HEK293 (cell line): ENCODE results near the gene TANC1.

Source experiments
- CTCF ChIA-PET: fragments of 350-600 bp; formaldehyde crosslinking; extraction: SDS; loops from one replicate; lab custom pipeline; 2021; ENCODE audit warnings: antibody characterized with exemption; lab: Yijun Ruan, JAX
- POLR2A ChIA-PET: fragments of 300-600 bp; formaldehyde crosslinking; extraction: SDS; loops from one replicate; lab custom pipeline; 2020; ENCODE audit warnings: antibody characterized with exemption, inconsistent platforms; lab: Yijun Ruan, JAX
- H3K27ac ChIP-seq: fragments of 200-500 bp; sonication (Bioruptor generic); 2 replicates; pipeline ENCODE4 v1.5.1; 2014; ENCODE audit warnings: low read depth, low read length, control low read depth, inconsistent platforms; ENCODE audit errors: extremely low read depth
- H3K36me3 ChIP-seq, 2 experiments: fragments of 200-500 bp in 1 of 2; sonication (Bioruptor generic) in 1 of 2; 1 replicate in 1 of 2; 2 replicates in 1 of 2; pipeline ENCODE4 v1.5.1; 2014 to 2017; ENCODE audit warnings: inconsistent platforms in 2 of 2, low read length in 2 of 2; ENCODE audit not compliant: control insufficient read depth in 2 of 2, insufficient read depth in 1 of 2
- H3K4me1 ChIP-seq: fragments of 200-500 bp; sonication (Bioruptor generic); 2 replicates; pipeline ENCODE4 v1.5.1; 2014; ENCODE audit warnings: mild to moderate bottlenecking, low read length, inconsistent platforms; ENCODE audit not compliant: control insufficient read depth, insufficient read depth
- H3K4me3 ChIP-seq: 2 replicates; pipeline ENCODE4 v1.5.1; 2011; ENCODE audit warnings: low read depth, mild to moderate bottlenecking, control low read depth, low read length, moderate library complexity
- H3K9me3 ChIP-seq: fragments of 200-500 bp; sonication (Bioruptor generic); 2 replicates; pipeline ENCODE4 v1.5.1; 2014; ENCODE audit warnings: low read depth, low read length, inconsistent platforms; ENCODE audit not compliant: control insufficient read depth, insufficient read depth
- GLIS2 ChIP-seq: fragments of 450-650 bp; formaldehyde crosslinking; IDR thresholded peaks from 2 replicates; pipeline ENCODE4 v1.5.1; 2016; ENCODE audit warnings: missing biosample characterization, missing genetic modification characterization
- HIC1 ChIP-seq: fragments of 450-650 bp; formaldehyde crosslinking; IDR thresholded peaks from 2 replicates; pipeline ENCODE4 v1.5.1; 2016; ENCODE audit warnings: missing biosample characterization, missing genetic modification characterization
- PATZ1 ChIP-seq: fragments of 450-650 bp; formaldehyde crosslinking; IDR thresholded peaks from 2 replicates; pipeline ENCODE4 v1.5.1; 2016; ENCODE audit warnings: missing biosample characterization, missing genetic modification characterization
- PRDM4 ChIP-seq: fragments of 450-650 bp; formaldehyde crosslinking; IDR thresholded peaks from 2 replicates; pipeline ENCODE4 v1.5.1; 2017; ENCODE audit warnings: missing biosample characterization, missing genetic modification characterization
- RBAK ChIP-seq: fragments of 450-650 bp; formaldehyde crosslinking; IDR thresholded peaks from 2 replicates; pipeline ENCODE4 v1.5.1; 2016; ENCODE audit warnings: missing biosample characterization, missing genetic modification characterization
- SP2 ChIP-seq: fragments of 450-650 bp; formaldehyde crosslinking; IDR thresholded peaks from 2 replicates; pipeline ENCODE4 v1.5.1; 2016; ENCODE audit warnings: missing biosample characterization, missing genetic modification characterization
- ZBTB10 ChIP-seq: fragments of 450-650 bp; formaldehyde crosslinking; IDR thresholded peaks from 2 replicates; pipeline ENCODE4 v1.5.1; 2016; ENCODE audit warnings: missing biosample characterization, missing genetic modification characterization
- ZBTB26 ChIP-seq: fragments of 450-650 bp; formaldehyde crosslinking; optimal IDR thresholded peaks from 2 replicates; pipeline ENCODE3; 2016; ENCODE audit warnings: missing biosample characterization, mild to moderate bottlenecking, missing genetic modification characterization
- ZBTB7A ChIP-seq: fragments of 450-650 bp; formaldehyde crosslinking; IDR thresholded peaks from 2 replicates; pipeline ENCODE4 v1.5.1; 2016; ENCODE audit warnings: low read depth, missing biosample characterization, missing genetic modification characterization
- ZBTB8A ChIP-seq: fragments of 450-650 bp; formaldehyde crosslinking; IDR thresholded peaks from 2 replicates; pipeline ENCODE4 v1.5.1; 2016; ENCODE audit warnings: missing biosample characterization, missing genetic modification characterization
- ZEB2 ChIP-seq: fragments of 450-650 bp; formaldehyde crosslinking; IDR thresholded peaks from 2 replicates; pipeline ENCODE4 v1.5.1; 2016; ENCODE audit warnings: missing biosample characterization, missing genetic modification characterization
- ZFHX2 ChIP-seq: fragments of 450-650 bp; formaldehyde crosslinking; conservative IDR thresholded peaks from 2 replicates; pipeline ENCODE4 v1.5.1; 2016; ENCODE audit warnings: missing biosample characterization, missing genetic modification characterization
- ZIC2 ChIP-seq: fragments of 450-650 bp; formaldehyde crosslinking; IDR thresholded peaks from 2 replicates; pipeline ENCODE4 v1.5.1; 2016; ENCODE audit warnings: missing biosample characterization, missing genetic modification characterization
- ZNF146 ChIP-seq: fragments of 450-650 bp; formaldehyde crosslinking; IDR thresholded peaks from 2 replicates; pipeline ENCODE4 v1.5.1; 2016; ENCODE audit warnings: missing biosample characterization, missing genetic modification characterization
- ZNF248 ChIP-seq: fragments of 450-650 bp; formaldehyde crosslinking; IDR thresholded peaks from 2 replicates; pipeline ENCODE4 v1.5.1; 2017; ENCODE audit warnings: missing biosample characterization, missing genetic modification characterization
- ZNF335 ChIP-seq: fragments of 450-650 bp; formaldehyde crosslinking; conservative IDR thresholded peaks from 2 replicates; pipeline ENCODE4 v1.5.1; 2016; ENCODE audit warnings: missing biosample characterization, missing genetic modification characterization
- ZNF391 ChIP-seq: fragments of 450-650 bp; formaldehyde crosslinking; IDR thresholded peaks from 2 replicates; pipeline ENCODE4 v1.5.1; 2016; ENCODE audit warnings: low read depth, missing biosample characterization, missing genetic modification characterization, borderline replicate concordance
- ZNF510 ChIP-seq: fragments of 450-650 bp; formaldehyde crosslinking; IDR thresholded peaks from 2 replicates; pipeline ENCODE4 v1.5.1; 2018; ENCODE audit warnings: mild to moderate bottlenecking, missing genetic modification characterization, missing biosample characterization; ENCODE audit not compliant: insufficient replicate concordance
- ZNF629 ChIP-seq: fragments of 450-650 bp; formaldehyde crosslinking; IDR thresholded peaks from 2 replicates; pipeline ENCODE4 v1.5.1; 2017; ENCODE audit warnings: missing biosample characterization, missing genetic modification characterization
- ZSCAN4 ChIP-seq: fragments of 450-650 bp; formaldehyde crosslinking; IDR thresholded peaks from 2 replicates; pipeline ENCODE4 v1.5.1; 2017; ENCODE audit warnings: missing biosample characterization, missing genetic modification characterization

TANC1 gene

GRCh38 chr2:158967731-158968395 lies 577 bp upstream of the TANC1 start (continued):
- TF ChIP-seq ZBTB7A (tag by site-specific recombination): no peak
- no peak for TF ChIP-seq ZSCAN4 (tag by site-specific recombination)
- peak; percentile 57 for TF ChIP-seq ZEB2
- TF ChIP-seq PRDM4 (tag by site-specific recombination): no peak

GRCh38 chr2:158969162-158969714 lies 798 bp downstream of the TANC1 start:
- TF ChIP-seq ZIC2 (tag by site-specific recombination) (peak; percentile 36), ZNF248 (tag by site-specific recombination) (no peak), SP2 (tag by site-specific recombination) (peak; percentile 23; the same call in 1 of the 2 replicates), HIC1 (tag by site-specific recombination) (peak; percentile 66; the same call in 1 of the 2 replicates), RBAK (tag by site-specific recombination) (no peak), ZBTB8A (tag by site-specific recombination) (peak; percentile 8; the same call in 1 of the 2 replicates), ZFHX2 (peak; percentile 61; the same call in 1 of the 2 replicates), ZBTB26 (tag by site-specific recombination) (peak; percentile 33), ZNF510 (no peak), ZNF146 (tag by site-specific recombination) (no peak), ZNF391 (tag by site-specific recombination) (no peak), ZBTB10 (peak; percentile 88), ZNF335 (tag by site-specific recombination) (peak; percentile 59; the same call in 1 of the 2 replicates), PATZ1 (tag by site-specific recombination) (peak; percentile 78), ZNF629 (tag by site-specific recombination) (no peak), GLIS2 (peak; percentile 84)
- ChIA-PET POLR2A (interaction anchor here (0.6 to 5.3 kb wide), 17 partner anchors 9 to 322 kb away, joined by 3 to 57 read pairs (median 5); no protein-coding TSS in a partner anchor), CTCF (interaction anchor here (0.6 to 1.8 kb wide), 5 partner anchors 17 to 150 kb away, joined by 3 to 5 read pairs (median 3); no protein-coding TSS in a partner anchor)
- Histone ChIP-seq H3K4me3 (peak overlapping the region; percentile 94), H3K9me3 (no peaks in the 10 kb centered on the region), H3K27ac (peak overlapping the region; percentile 99), H3K4me1 (peaks cover 47% of the 10 kb centered on the region), H3K36me3 (no peaks in the 10 kb centered on the region)
